ENCODE measurements around the gene CYP2E1.
"Not testable (repeated sequence)": the region's sequence is repeated elsewhere in the genome, so short reads cannot be mapped to it uniquely, and the experiment has no call there.

Gene CYP2E1

DNA sequence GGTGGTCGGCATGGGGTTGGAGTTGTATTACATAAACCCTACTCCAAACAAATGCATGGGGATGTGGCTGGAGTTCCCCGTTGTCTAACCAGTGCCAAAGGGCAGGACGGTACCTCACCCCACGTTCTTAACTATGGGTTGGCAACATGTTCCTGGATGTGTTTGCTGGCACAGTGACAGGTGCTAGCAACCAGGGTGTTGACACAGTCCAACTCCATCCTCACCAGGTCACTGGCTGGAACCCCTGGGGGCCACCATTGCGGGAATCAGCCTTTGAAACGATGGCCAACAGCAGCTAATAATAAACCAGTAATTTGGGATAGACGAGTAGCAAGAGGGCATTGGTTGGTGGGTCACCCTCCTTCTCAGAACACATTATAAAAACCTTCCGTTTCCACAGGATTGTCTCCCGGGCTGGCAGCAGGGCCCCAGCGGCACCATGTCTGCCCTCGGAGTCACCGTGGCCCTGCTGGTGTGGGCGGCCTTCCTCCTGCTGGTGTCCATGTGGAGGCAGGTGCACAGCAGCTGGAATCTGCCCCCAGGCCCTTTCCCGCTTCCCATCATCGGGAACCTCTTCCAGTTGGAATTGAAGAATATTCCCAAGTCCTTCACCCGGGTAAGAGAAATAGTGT is at the start of gene CYP2E1:
Gene CYP2E1 (plus strand): TSS at position 407 of the 632 bp plus-strand sequence. CDS start 33 bp downstream, at position 440.
- H3K4me3 Mint-ChIP-seq, result peak within 1 kb of the TSS; percentile 70
- no peak for DNase-seq
- peaks cover 71% of the 10 kb centered on the region for H3K27me3 Mint-ChIP-seq
- H3K9me3 Mint-ChIP-seq, result peaks cover 13% of the 10 kb centered on the region
- H3K4me1 Mint-ChIP-seq (ENCODE audit: low read depth), result peaks cover 21% of the 10 kb centered on the region
- H3K36me3 Mint-ChIP-seq (ENCODE audit: low read depth), result no peaks in the 10 kb centered on the region
- H3K27ac Mint-ChIP-seq, result no peak within 1 kb of the TSS

DNA sequence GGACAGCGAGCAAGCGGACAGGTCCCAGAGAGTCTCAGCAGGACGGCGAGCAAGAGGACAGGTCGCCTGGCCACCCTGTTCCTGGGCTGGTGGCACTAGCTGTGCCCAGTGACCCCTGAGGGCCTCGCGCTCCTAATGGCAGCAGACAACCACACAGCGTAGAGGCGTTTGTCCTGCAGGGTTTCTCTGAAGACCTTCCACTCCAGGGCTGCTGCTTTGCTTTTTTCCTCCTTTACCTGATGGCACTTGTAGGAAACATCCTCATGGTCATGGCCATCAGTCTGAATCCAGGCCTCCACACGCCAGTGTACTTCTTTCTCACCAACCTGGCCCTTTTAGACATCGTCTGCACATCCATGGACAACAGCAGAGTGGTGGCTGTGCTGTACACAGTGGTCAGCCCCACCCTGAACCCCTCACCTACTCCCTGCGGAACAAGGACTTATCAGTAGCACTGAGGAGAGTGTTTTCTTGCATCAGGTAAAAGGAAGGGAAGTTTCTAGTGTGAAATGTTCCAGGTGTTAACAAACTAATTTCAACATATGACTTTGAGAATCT is 46.0 kb upstream of the CYP2E1 start:
- H3K27ac Mint-ChIP-seq, result no peak overlapping the region
- peaks cover 35% of the 10 kb centered on the region for H3K9me3 Mint-ChIP-seq
- no peaks in the 10 kb centered on the region for H3K27me3 Mint-ChIP-seq
- no peak for DNase-seq
- H3K36me3 Mint-ChIP-seq (ENCODE audit: low read depth), result peaks cover 12% of the 10 kb centered on the region
- no peak overlapping the region for H3K4me3 Mint-ChIP-seq
- H3K4me1 Mint-ChIP-seq (ENCODE audit: low read depth), result no peaks in the 10 kb centered on the region

DNA sequence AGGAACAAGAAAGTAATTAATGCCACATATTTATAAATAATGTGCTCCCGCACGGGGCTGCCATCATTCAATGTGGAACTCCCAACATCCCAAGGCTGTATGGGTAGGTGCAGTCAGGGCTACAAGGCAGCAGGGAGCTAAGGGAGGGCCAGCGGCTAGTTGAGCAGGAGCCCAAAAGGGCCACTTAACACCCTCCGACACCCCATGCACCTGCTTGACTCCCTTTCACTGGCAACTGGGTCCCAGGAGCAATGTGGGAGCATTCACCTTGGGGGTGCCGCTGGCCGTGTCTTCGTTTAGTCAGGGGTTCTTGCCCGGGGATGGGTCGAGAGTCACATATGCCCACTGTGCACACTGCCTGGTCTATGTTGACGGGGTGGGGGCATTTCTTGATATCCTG is 45.5 kb upstream of the CYP2E1 start:
- Mint-ChIP-seq H3K36me3 (ENCODE audit: low read depth) (peaks cover 15% of the 10 kb centered on the region), H3K27me3 (no peaks in the 10 kb centered on the region), H3K4me3 (no peak overlapping the region), H3K27ac (no peak overlapping the region), H3K4me1 (ENCODE audit: low read depth) (no peaks in the 10 kb centered on the region), H3K9me3 (peaks cover 36% of the 10 kb centered on the region)
- no peak for DNase-seq

DNA sequence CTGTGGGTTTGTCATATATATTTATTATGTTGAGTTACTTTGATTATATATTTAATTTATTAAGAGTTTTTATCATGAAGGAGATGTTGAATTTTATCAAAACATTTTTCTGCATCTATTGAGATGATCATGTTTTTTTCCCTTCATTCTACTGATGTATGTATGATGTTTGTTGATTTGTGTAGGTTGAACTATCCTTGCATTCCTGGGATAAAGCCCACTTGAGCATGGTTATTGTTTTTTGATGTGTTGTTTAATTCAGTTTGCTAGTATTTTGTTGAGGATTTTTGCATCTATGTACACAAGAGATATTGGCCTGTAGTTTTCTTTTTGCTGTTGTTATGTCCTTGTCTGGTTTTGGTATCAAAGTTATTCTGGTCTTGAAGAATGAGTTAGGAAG is 42.3 kb upstream of the CYP2E1 start:
- Mint-ChIP-seq H3K4me1 (ENCODE audit: low read depth) (peaks cover 1% of the 10 kb centered on the region), H3K9me3 (peaks cover 46% of the 10 kb centered on the region), H3K4me3 (no peak overlapping the region), H3K36me3 (ENCODE audit: low read depth) (peaks cover 24% of the 10 kb centered on the region), H3K27me3 (no peaks in the 10 kb centered on the region), H3K27ac (no peak overlapping the region)
- no peak for DNase-seq

DNA sequence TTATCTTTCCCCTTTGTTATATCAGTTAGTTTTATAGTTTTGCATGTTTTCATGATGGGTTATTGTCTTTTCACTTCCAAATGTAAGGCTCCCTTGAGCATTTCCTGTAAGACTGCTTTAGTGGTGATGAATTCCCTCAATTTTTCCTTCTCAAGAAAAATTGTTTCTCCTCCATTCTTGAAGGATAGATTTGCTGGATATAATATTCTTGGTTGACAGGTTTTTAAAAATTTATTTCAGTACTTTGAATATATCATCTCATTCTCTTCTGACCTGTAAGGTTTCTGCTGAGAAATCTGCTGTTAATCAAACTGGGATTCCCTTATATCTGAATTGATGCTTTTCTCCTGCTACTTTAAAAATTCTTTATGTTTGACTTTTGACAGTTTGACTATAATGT is 40.1 kb upstream of the CYP2E1 start:
- Mint-ChIP-seq H3K36me3 (ENCODE audit: low read depth) (peaks cover 29% of the 10 kb centered on the region), H3K27me3 (no peaks in the 10 kb centered on the region), H3K4me1 (ENCODE audit: low read depth) (peaks cover 7% of the 10 kb centered on the region), H3K9me3 (peaks cover 48% of the 10 kb centered on the region), H3K27ac (no peak overlapping the region), H3K4me3 (no peak overlapping the region)
- DNase-seq, result no peak

DNA sequence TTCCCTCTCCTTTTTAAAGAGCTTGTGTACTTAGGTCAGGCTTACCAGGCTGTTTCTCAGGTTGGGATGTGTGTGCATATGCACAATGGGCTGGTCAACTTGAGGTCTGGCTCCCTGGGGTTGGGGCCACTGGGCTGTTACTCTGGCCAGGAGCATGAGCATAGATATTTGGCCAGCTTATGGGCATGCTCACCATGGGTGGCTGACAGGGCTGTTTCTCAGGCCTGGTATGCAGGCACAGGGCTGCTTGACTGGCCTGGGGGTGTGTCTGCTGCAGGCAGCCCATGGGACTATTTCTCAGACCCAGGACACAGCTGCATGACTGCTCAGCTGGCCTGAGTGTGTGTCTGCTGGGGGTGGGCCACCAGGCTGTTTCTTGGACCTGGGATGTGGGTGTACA is 38.8 kb upstream of the CYP2E1 start:
- DNase-seq, result no peak
- H3K27ac Mint-ChIP-seq, result no peak overlapping the region
- peaks cover 7% of the 10 kb centered on the region for H3K4me1 Mint-ChIP-seq (ENCODE audit: low read depth)
- H3K4me3 Mint-ChIP-seq, result no peak overlapping the region
- H3K9me3 Mint-ChIP-seq, result peaks cover 35% of the 10 kb centered on the region
- peaks cover 29% of the 10 kb centered on the region for H3K36me3 Mint-ChIP-seq (ENCODE audit: low read depth)
- H3K27me3 Mint-ChIP-seq, result no peaks in the 10 kb centered on the region

DNA sequence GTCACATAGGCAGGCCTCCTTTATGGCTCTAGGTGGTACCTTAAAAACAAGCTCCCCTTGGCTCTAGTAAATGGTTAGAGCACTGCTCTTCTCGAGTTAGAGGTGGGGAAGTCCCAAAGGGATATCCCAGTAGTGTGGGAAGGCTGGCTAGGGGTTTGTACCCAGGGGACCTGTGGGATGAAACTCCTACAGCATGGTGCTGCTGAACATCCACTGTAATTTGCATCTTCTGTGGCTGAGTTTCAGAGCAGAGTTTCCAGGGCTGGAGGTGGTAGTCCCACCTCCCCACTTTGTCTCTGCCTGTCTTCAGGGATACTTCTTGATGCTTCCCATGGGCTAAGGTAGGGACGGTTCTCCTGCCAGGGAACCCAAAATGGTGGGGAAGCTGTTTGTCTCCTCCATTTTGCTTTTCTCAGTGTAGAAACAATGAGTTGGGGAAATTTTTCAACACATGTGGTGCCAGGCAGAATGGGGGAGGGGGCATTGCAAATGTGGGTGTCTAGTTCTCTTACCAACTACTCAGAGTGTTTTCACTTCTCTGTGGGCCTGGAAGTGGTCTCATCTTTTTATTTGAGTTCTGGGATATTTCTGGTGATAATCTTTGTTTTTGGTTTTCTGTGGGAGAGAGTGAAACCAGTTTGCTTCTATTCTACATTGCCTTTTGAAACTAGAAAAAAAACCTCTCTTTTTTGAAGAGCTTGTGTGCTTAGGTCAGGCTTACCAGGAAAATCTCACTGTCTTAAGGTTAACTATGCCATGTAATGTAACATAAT is 37.2 kb upstream of the CYP2E1 start:
- DNase-seq, result no peak
- H3K4me3 Mint-ChIP-seq, result no peak overlapping the region
- H3K36me3 Mint-ChIP-seq (ENCODE audit: low read depth), result peaks cover 26% of the 10 kb centered on the region
- H3K27ac Mint-ChIP-seq, result peak overlapping the region; percentile 28
- peaks cover 7% of the 10 kb centered on the region for H3K4me1 Mint-ChIP-seq (ENCODE audit: low read depth)
- H3K27me3 Mint-ChIP-seq, result no peaks in the 10 kb centered on the region
- H3K9me3 Mint-ChIP-seq, result peaks cover 24% of the 10 kb centered on the region

DNA sequence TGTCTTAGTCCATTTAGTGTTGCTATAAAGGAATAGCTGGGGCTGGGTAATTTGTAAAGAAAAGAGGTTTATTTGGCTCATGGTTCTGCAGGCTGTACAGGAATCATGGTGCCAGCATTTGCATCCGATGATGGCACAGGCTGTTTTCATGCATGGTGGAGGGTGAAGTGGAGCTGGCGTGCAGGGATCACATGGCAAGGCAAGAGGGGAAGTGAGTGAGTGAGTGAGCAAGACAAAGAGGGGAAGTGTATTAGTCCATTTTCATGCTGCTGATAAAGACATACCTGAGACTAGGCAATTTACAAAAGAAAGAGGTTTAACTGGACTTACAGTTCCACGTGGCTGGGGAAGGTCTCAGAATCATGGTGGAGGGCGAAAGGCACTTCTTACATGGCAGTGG is 33.6 kb upstream of the CYP2E1 start:
- not testable (repeated sequence) for H3K4me1 Mint-ChIP-seq (ENCODE audit: low read depth); H3K4me3 Mint-ChIP-seq; H3K27me3 Mint-ChIP-seq; H3K27ac Mint-ChIP-seq; H3K9me3 Mint-ChIP-seq; H3K36me3 Mint-ChIP-seq (ENCODE audit: low read depth); DNase-seq

DNA sequence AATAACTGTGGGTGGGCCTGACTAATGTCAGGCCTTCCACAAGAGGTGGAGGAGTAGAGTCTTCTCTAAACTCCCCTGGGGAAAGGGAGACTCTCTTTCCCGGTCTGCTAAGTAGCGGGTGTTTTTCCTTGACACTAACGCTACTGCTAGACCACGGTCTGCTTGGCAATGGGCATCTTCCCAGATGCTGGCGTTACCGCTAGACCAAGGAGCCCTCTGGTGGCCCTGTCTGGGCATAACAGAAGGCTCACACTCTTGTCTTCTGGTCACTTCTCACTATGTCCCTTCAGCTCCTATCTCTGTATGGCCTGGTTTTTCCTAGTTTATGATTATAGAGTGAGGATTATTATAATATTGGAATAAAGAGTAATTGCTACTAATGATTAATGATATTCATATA is 29.8 kb upstream of the CYP2E1 start:
- not testable (repeated sequence) for DNase-seq; H3K4me1 Mint-ChIP-seq (ENCODE audit: low read depth); H3K4me3 Mint-ChIP-seq; H3K9me3 Mint-ChIP-seq; H3K27ac Mint-ChIP-seq; H3K27me3 Mint-ChIP-seq
- peaks cover 16% of the 10 kb centered on the region for H3K36me3 Mint-ChIP-seq (ENCODE audit: low read depth)

DNA sequence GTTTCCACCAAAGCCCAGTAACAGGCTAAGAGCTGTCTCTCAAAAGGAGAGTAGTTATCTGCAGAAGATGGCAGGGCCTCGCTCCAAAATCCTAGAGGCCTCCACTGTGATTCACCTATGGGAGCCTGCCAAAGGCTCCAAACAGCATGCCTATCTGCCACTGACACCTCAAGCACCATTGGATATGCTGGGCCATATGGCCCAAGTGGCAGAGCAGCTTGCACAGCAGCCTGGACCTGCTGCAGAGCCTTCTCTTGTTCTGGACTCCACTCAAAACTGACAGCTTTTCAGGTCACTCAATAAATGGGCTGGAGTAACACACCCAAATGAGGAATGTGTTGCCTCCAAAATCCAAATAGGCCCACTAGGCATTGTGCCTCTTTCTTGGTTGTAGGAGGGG is 28.0 kb upstream of the CYP2E1 start:
- H3K27ac Mint-ChIP-seq; DNase-seq; H3K27me3 Mint-ChIP-seq; H3K4me1 Mint-ChIP-seq (ENCODE audit: low read depth); H3K9me3 Mint-ChIP-seq; H3K4me3 Mint-ChIP-seq: not testable (repeated sequence)
- peaks cover 20% of the 10 kb centered on the region for H3K36me3 Mint-ChIP-seq (ENCODE audit: low read depth)

DNA sequence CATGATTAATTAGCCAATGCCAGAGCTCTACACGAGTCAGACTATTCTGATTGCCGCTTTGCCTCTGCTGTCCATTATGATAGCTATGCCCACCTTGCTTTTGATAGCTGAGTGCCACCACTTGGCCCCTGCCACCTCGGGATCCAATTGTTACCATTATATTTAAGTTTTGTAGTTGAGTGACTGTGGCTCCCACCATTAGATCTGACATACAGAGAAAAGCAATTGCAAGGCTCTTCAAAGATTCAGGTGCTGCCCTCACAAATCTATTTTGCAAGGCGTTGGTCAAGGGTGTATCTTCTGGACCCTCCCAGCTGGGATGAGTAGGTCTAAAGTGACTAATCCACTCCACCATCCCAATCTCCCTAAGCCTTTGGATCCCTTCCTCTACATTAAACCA is 26.3 kb upstream of the CYP2E1 start:
- not testable (repeated sequence) for H3K27me3 Mint-ChIP-seq; H3K4me3 Mint-ChIP-seq; H3K4me1 Mint-ChIP-seq (ENCODE audit: low read depth); H3K9me3 Mint-ChIP-seq; H3K27ac Mint-ChIP-seq; DNase-seq
- H3K36me3 Mint-ChIP-seq (ENCODE audit: low read depth), result peaks cover 20% of the 10 kb centered on the region

DNA sequence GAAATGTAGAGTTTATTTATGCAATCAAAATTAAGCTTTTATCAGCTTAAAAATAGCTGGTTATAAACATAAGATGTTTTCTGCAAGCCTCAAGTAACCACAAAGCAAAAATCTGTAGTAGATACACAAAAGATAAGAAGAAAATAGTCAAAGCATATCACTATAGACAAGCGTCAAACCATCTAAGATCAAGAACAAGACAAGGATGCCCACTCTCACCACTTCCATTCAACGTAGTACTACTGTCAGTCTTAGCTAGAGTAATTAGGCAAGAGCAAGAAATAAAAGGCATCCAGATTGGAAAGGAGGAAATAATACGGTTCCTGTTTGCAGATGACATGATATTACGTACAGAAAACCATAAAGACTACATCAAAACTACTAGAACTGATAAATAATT is 17.5 kb upstream of the CYP2E1 start:
- Mint-ChIP-seq H3K27me3 (peaks cover 17% of the 10 kb centered on the region), H3K36me3 (ENCODE audit: low read depth) (no peaks in the 10 kb centered on the region), H3K4me1 (ENCODE audit: low read depth) (no peaks in the 10 kb centered on the region), H3K27ac (no peak overlapping the region), H3K9me3 (peaks cover 9% of the 10 kb centered on the region), H3K4me3 (no peak overlapping the region)
- no peak for DNase-seq

DNA sequence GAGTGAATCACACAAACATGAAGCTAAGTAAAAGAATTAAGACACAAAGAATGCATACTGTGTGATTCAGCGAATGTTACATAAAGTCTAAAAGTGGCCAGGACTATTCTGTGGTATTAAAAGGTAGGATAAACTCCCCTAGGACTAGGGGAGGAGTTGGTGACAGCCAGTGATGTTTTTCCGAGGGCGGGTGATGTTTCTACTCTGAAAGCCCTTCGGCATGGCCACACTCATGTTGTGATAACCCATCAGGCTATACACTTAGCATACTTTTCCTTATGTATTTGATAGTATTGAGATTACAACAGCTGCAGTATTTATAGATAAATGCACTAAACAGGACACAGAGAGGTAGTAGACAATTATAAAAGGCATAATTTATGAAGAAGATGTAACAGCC is 15.8 kb upstream of the CYP2E1 start:
- DNase-seq, result no peak
- peaks cover 17% of the 10 kb centered on the region for H3K27me3 Mint-ChIP-seq
- peaks cover 9% of the 10 kb centered on the region for H3K9me3 Mint-ChIP-seq
- H3K27ac Mint-ChIP-seq, result no peak overlapping the region
- no peak overlapping the region for H3K4me3 Mint-ChIP-seq
- no peaks in the 10 kb centered on the region for H3K4me1 Mint-ChIP-seq (ENCODE audit: low read depth)
- no peaks in the 10 kb centered on the region for H3K36me3 Mint-ChIP-seq (ENCODE audit: low read depth)

DNA sequence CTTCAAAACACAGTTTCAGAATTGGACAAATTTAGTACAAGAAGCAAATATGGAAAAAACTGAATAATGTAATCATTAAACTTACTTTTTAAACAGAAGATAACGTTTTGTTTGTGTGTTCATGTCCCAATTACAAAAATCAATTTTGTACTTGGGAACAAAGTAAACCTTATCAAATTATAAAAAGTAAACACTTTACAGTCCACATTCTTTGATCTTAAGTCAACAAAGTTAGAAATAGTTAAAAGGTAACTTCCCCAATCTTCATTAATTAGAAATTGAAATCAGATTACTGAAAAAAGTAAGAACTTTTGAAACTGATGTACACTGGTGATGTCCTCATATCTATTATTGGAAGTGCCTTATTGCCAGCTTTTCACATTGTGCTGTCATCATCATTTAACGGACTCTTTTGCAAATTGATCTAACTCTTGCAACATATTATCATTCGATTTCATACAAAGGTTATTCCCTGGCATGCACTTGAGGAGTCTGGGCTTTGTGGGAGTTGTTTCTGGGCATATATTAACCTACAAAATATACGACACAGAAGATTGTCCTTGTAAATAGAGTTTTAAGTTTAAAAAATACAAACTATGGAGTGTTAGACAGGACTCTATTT is 15.1 kb upstream of the CYP2E1 start:
- Mint-ChIP-seq H3K27ac (no peak overlapping the region), H3K27me3 (peaks cover 17% of the 10 kb centered on the region), H3K36me3 (ENCODE audit: low read depth) (no peaks in the 10 kb centered on the region), H3K9me3 (peaks cover 9% of the 10 kb centered on the region), H3K4me3 (no peak overlapping the region), H3K4me1 (ENCODE audit: low read depth) (no peaks in the 10 kb centered on the region)
- DNase-seq, result no peak

DNA sequence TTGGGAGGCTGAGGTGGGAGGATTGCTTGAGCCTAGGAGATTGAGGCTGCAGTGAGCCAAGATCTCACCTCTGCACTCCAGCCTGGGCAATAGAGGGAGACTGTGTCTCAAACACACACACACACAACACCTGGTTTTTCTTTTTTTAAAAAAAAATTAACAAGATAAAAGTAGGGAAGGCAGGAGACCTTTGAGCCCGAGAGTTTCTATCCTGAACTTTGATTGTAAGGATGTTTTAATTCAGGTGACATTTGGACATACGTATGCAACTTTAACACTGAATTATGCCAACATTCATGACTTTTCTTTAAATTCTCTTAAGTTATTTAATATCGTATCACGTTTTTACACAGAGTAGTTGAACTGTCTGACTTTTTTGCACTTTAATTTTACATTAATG is 11.7 kb upstream of the CYP2E1 start:
- H3K27me3 Mint-ChIP-seq, result peaks cover 11% of the 10 kb centered on the region
- no peak for DNase-seq
- H3K4me3 Mint-ChIP-seq, result no peak overlapping the region
- H3K27ac Mint-ChIP-seq, result no peak overlapping the region
- H3K9me3 Mint-ChIP-seq, result no peaks in the 10 kb centered on the region
- H3K4me1 Mint-ChIP-seq (ENCODE audit: low read depth), result peaks cover 9% of the 10 kb centered on the region
- no peaks in the 10 kb centered on the region for H3K36me3 Mint-ChIP-seq (ENCODE audit: low read depth)

All from activated T-cell treated with anti-CD3 and anti-CD28 coated beads, Interleukin-2, amount 50 U/mL, for 24 hours (primary cell).